Measurements from ENCODE around the gene FILIP1L.

FILIP1L gene

GRCh38 chr3:100123112-100123511 lies 8.8 kb upstream of the FILIP1L start:
- TF ChIP-seq SIN3A (IDR thresholded peaks at IDR 0.05; ENCODE audit: borderline replicate concordance, insufficient read depth, low read length) (no peak), FOXP2 (optimal IDR thresholded peaks at IDR 0.05; ENCODE audit: borderline replicate concordance, extremely low read depth, extremely low read length, insufficient read depth) (no peak), TAF1 (IDR thresholded peaks at IDR 0.05; ENCODE audit: borderline replicate concordance, insufficient read depth, low read length) (no peak), REST (IDR thresholded peaks at IDR 0.05; ENCODE audit: insufficient read depth in 1 of 2, low read depth in 2 of 2, low read length in 2 of 2) (no peak), POLR2AphosphoS5 (IDR thresholded peaks at IDR 0.05; ENCODE audit: low read depth, low read length) (no peak)

- TF ChIP-seq FOXP2 (optimal IDR thresholded peaks at IDR 0.05; ENCODE audit: borderline replicate concordance, extremely low read depth, extremely low read length, insufficient read depth) (no peak), TAF1 (IDR thresholded peaks at IDR 0.05; ENCODE audit: borderline replicate concordance, insufficient read depth, low read length) (no peak), REST (IDR thresholded peaks at IDR 0.05; ENCODE audit: insufficient read depth in 1 of 2, low read depth in 2 of 2, low read length in 2 of 2) (no peak), POLR2AphosphoS5 (IDR thresholded peaks at IDR 0.05; ENCODE audit: low read depth, low read length) (no peak), SIN3A (IDR thresholded peaks at IDR 0.05; ENCODE audit: borderline replicate concordance, insufficient read depth, low read length) (no peak)
These were observed 8.0 kb upstream of the FILIP1L start for GRCh38 chr3:100122321-100122720.

- TF ChIP-seq POLR2AphosphoS5 (IDR thresholded peaks at IDR 0.05; ENCODE audit: low read depth, low read length): no peak
These were observed 6.4 kb upstream of the FILIP1L start for GRCh38 chr3:100120693-100121092.

- TF ChIP-seq SIN3A (IDR thresholded peaks at IDR 0.05; ENCODE audit: borderline replicate concordance, insufficient read depth, low read length): no peak
- no peak for TF ChIP-seq POLR2AphosphoS5 (IDR thresholded peaks at IDR 0.05; ENCODE audit: low read depth, low read length)
- TF ChIP-seq FOXP2 (optimal IDR thresholded peaks at IDR 0.05; ENCODE audit: borderline replicate concordance, extremely low read depth, extremely low read length, insufficient read depth): no peak
- TF ChIP-seq REST (IDR thresholded peaks at IDR 0.05; ENCODE audit: insufficient read depth in 1 of 2, low read depth in 2 of 2, low read length in 2 of 2): no peak
- TF ChIP-seq TAF1 (IDR thresholded peaks at IDR 0.05; ENCODE audit: borderline replicate concordance, insufficient read depth, low read length): no peak
These were observed 5.7 kb upstream of the FILIP1L start for GRCh38 chr3:100120012-100120411.

GRCh38 chr3:100117093-100117492 lies 2.8 kb upstream of the FILIP1L start:
- TF ChIP-seq FOXP2 (optimal IDR thresholded peaks at IDR 0.05; ENCODE audit: borderline replicate concordance, extremely low read depth, extremely low read length, insufficient read depth) (no peak), TAF1 (IDR thresholded peaks at IDR 0.05; ENCODE audit: borderline replicate concordance, insufficient read depth, low read length) (no peak)

GRCh38 chr3:100113723-100114412 lies 433 bp downstream of the FILIP1L start:
- TF ChIP-seq POLR2AphosphoS5 (IDR thresholded peaks at IDR 0.05; ENCODE audit: low read depth, low read length) (no peak), REST (IDR thresholded peaks at IDR 0.05; ENCODE audit: insufficient read depth in 1 of 2, low read depth in 2 of 2, low read length in 2 of 2) (no peak), TAF1 (IDR thresholded peaks at IDR 0.05; ENCODE audit: borderline replicate concordance, insufficient read depth, low read length) (no peak), FOXP2 (optimal IDR thresholded peaks at IDR 0.05; ENCODE audit: borderline replicate concordance, extremely low read depth, extremely low read length, insufficient read depth) (no peak), SIN3A (IDR thresholded peaks at IDR 0.05; ENCODE audit: borderline replicate concordance, insufficient read depth, low read length) (no peak)
